ENCODE data around the gene SEPTIN8. TPM values are rescaled to one million over a fixed set of nuclear protein-coding genes. Genes with fewer than 3 reads are reported as not detected.

SEPTIN8 gene, protein sequence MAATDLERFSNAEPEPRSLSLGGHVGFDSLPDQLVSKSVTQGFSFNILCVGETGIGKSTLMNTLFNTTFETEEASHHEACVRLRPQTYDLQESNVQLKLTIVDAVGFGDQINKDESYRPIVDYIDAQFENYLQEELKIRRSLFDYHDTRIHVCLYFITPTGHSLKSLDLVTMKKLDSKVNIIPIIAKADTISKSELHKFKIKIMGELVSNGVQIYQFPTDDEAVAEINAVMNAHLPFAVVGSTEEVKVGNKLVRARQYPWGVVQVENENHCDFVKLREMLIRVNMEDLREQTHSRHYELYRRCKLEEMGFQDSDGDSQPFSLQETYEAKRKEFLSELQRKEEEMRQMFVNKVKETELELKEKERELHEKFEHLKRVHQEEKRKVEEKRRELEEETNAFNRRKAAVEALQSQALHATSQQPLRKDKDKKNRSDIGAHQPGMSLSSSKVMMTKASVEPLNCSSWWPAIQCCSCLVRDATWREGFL
- polyA plus RNA-seq (2013, experiment 1 of 2): 22.4 TPM
- 25.5 TPM for polyA plus RNA-seq (2013, experiment 2 of 2)

- H3K4me1 ChIP-seq (ENCODE audit: insufficient read depth, low read length): no peaks in the 10 kb centered on the region; the same call in 1 of the 2 replicates
- no peaks in the 10 kb centered on the region for H3K9me3 ChIP-seq (ENCODE audit: insufficient read depth, low read depth, low read length)
- H3K9ac ChIP-seq (ENCODE audit: low read depth, low read length): peak within 1 kb of the TSS; percentile 50
- WGBS: 6% methylated on average over 82 of the region's 82 CpGs
- peak within 1 kb of the TSS; percentile 79 for H3K4me3 ChIP-seq (ENCODE audit: low read length)
- no peak within 1 kb of the TSS for H3K27ac ChIP-seq (ENCODE audit: low read depth, low read length)
- H3K27me3 ChIP-seq (ENCODE audit: insufficient read depth, low read length): peaks cover 67% of the 10 kb centered on the region
- H3K36me3 ChIP-seq (ENCODE audit: insufficient read depth, low read length): no peaks in the 10 kb centered on the region
These were observed at the start of gene SEPTIN8 for GRCh38 chr5:132777209-132778069. Gene SEPTIN8 (minus strand): TSS chr5:132777239. CDS start chr5:132777137, 102 bp downstream.

DNA sequence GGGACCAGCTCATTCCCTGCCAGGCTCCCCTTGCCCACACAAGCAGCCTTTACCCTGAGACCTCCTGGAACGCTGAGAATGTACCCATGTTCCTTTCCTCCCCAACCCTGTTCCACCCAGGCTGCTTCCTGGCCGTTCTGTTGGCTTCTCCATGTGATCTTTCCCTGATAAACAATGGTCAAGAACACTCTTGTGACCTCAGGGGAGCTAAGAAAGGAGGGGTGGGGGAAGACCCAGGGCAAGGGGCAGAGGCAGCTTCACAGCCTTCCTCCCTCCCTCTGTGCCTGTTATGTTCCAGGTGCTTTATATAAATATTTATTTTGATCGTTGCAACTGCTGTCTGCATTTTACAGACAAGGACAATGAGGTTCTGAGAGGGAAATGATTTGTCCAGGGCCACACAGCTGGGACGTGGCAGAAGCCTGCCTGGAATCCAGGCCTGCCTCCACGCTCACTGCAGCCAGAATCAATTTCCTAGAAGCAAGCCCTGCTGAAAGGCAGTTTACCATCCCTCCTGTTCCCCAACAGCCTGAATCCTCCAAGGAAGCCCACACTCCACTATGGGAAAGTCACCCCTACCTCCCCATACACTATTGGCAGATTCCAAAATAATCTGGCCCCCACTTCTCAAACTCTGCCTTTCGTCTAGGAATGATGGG is 49.5 kb upstream of the SEPTIN8 start:
- no peaks in the 10 kb centered on the region for H3K36me3 ChIP-seq (ENCODE audit: insufficient read depth, low read length)
- no peaks in the 10 kb centered on the region for H3K9me3 ChIP-seq (ENCODE audit: insufficient read depth, low read depth, low read length)
- peak overlapping the region; percentile 60; the same call in 1 of the 2 replicates for H3K4me3 ChIP-seq (ENCODE audit: low read length)
- H3K4me1 ChIP-seq (ENCODE audit: insufficient read depth, low read length): no peaks in the 10 kb centered on the region
- 69% methylated on average over 6 of the region's 6 CpGs for WGBS
- no peak overlapping the region for H3K9ac ChIP-seq (ENCODE audit: low read depth, low read length)
- H3K27me3 ChIP-seq (ENCODE audit: insufficient read depth, low read length): peaks cover 88% of the 10 kb centered on the region
- H3K27ac ChIP-seq (ENCODE audit: low read depth, low read length): no peak overlapping the region

DNA sequence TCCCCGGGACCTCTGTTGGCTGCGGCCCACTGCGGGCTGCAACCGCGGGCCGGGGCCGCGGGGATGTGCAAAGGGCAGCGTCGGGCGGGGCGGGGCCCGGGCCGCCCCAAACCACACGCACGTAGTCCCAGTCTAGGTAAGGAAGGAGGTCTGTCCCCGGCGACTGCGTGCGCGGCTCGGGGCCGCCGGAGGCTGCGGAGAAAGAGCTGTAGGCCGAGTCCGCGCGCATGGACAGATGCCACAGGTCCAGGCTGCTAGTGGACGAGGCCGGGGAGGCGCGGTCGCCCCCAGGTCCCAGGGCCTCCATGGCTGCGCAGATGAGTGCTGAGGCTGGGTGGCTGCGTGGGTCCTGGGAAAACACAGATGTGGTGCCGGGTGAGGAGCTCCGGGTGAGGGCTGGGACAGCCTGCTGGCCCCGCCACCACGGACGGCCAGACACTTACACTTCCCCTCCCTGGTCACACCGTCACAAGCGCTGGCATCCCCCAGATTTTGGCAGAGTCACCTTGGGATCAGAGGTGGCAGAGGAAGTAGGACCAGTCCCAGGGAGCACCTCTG is 48.9 kb upstream of the SEPTIN8 start:
- peaks cover 86% of the 10 kb centered on the region for H3K27me3 ChIP-seq (ENCODE audit: insufficient read depth, low read length)
- H3K4me1 ChIP-seq (ENCODE audit: insufficient read depth, low read length): no peaks in the 10 kb centered on the region
- no peak overlapping the region for H3K27ac ChIP-seq (ENCODE audit: low read depth, low read length)
- H3K9ac ChIP-seq (ENCODE audit: low read depth, low read length): peak overlapping the region; percentile 61
- 9% methylated on average over 43 of the region's 43 CpGs for WGBS
- peak overlapping the region; percentile 60 for H3K4me3 ChIP-seq (ENCODE audit: low read length)
- H3K9me3 ChIP-seq (ENCODE audit: insufficient read depth, low read depth, low read length): no peaks in the 10 kb centered on the region
- H3K36me3 ChIP-seq (ENCODE audit: insufficient read depth, low read length): no peaks in the 10 kb centered on the region

GRCh38 chr5:132825033-132825833 is 48.2 kb upstream of the SEPTIN8 start:
- H3K4me3 ChIP-seq (ENCODE audit: low read length): peak overlapping the region; percentile 60
- peak overlapping the region; percentile 61 for H3K9ac ChIP-seq (ENCODE audit: low read depth, low read length)
- H3K9me3 ChIP-seq (ENCODE audit: insufficient read depth, low read depth, low read length): no peaks in the 10 kb centered on the region
- no peaks in the 10 kb centered on the region for H3K4me1 ChIP-seq (ENCODE audit: insufficient read depth, low read length)
- H3K36me3 ChIP-seq (ENCODE audit: insufficient read depth, low read length): no peaks in the 10 kb centered on the region
- no peak overlapping the region for H3K27ac ChIP-seq (ENCODE audit: low read depth, low read length)
- WGBS: 16% methylated on average over 71 of the region's 71 CpGs
- peaks cover 82% of the 10 kb centered on the region for H3K27me3 ChIP-seq (ENCODE audit: insufficient read depth, low read length)

GRCh38 chr5:132824426-132824825 is 47.4 kb upstream of the SEPTIN8 start:
- H3K9ac ChIP-seq (ENCODE audit: low read depth, low read length): no peak overlapping the region
- no peaks in the 10 kb centered on the region for H3K9me3 ChIP-seq (ENCODE audit: insufficient read depth, low read depth, low read length)
- H3K27me3 ChIP-seq (ENCODE audit: insufficient read depth, low read length): peaks cover 74% of the 10 kb centered on the region
- H3K4me1 ChIP-seq (ENCODE audit: insufficient read depth, low read length): no peaks in the 10 kb centered on the region
- 93% methylated on average over 3 of the region's 3 CpGs for WGBS
- no peaks in the 10 kb centered on the region for H3K36me3 ChIP-seq (ENCODE audit: insufficient read depth, low read length)
- H3K27ac ChIP-seq (ENCODE audit: low read depth, low read length): no peak overlapping the region
- no peak overlapping the region for H3K4me3 ChIP-seq (ENCODE audit: low read length)

DNA sequence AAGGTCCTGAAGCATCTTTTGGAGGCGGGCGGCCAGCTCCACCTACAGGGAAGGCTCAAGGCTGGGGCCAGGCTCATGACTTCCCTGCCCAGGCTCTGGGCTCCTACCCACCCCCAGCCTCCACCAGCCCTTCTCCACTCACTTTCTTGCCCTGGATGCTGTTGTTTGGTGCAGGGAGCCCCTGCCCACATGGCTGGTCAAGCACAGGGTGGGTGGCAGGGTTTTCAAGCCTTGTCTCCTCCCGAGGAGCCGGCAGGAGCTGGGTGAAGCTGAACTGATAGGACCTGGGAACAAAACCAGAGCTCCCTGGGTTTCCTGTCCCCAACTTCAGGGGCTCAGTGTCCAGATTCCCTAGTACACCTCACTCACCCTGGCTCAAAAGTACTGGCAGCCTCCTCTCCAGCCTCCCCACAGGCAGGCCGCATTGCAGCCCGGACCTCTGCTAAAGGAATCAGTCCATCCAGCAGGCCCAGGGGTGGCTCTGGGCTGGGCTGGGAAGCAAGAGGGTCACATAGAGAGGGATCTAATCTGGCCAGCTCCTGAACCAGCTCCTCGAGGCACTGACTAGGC is 46.5 kb upstream of the SEPTIN8 start:
- H3K4me3 ChIP-seq (ENCODE audit: low read length): peak overlapping the region; percentile 44
- H3K9ac ChIP-seq (ENCODE audit: low read depth, low read length): peak overlapping the region; percentile 50; the same call in 1 of the 2 replicates
- peaks cover 66% of the 10 kb centered on the region for H3K27me3 ChIP-seq (ENCODE audit: insufficient read depth, low read length)
- no peaks in the 10 kb centered on the region for H3K9me3 ChIP-seq (ENCODE audit: insufficient read depth, low read depth, low read length)
- H3K4me1 ChIP-seq (ENCODE audit: insufficient read depth, low read length): no peaks in the 10 kb centered on the region
- no peaks in the 10 kb centered on the region for H3K36me3 ChIP-seq (ENCODE audit: insufficient read depth, low read length)
- 72% methylated on average over 7 of the region's 7 CpGs for WGBS
- H3K27ac ChIP-seq (ENCODE audit: low read depth, low read length): peak overlapping the region; percentile 51; the same call in 1 of the 2 replicates

GRCh38 chr5:132822650-132823480 is 45.8 kb upstream of the SEPTIN8 start:
- no peaks in the 10 kb centered on the region for H3K9me3 ChIP-seq (ENCODE audit: insufficient read depth, low read depth, low read length)
- H3K4me3 ChIP-seq (ENCODE audit: low read length): peak overlapping the region; percentile 44
- 25% methylated on average over 66 of the region's 68 CpGs for WGBS
- peak overlapping the region; percentile 51; the same call in 1 of the 2 replicates for H3K27ac ChIP-seq (ENCODE audit: low read depth, low read length)
- H3K27me3 ChIP-seq (ENCODE audit: insufficient read depth, low read length): peaks cover 61% of the 10 kb centered on the region
- H3K4me1 ChIP-seq (ENCODE audit: insufficient read depth, low read length): no peaks in the 10 kb centered on the region
- no peaks in the 10 kb centered on the region for H3K36me3 ChIP-seq (ENCODE audit: insufficient read depth, low read length)
- peak overlapping the region; percentile 50; the same call in 1 of the 2 replicates for H3K9ac ChIP-seq (ENCODE audit: low read depth, low read length)

- WGBS: 100% methylated on average over 1 of the region's 1 CpG
- no peaks in the 10 kb centered on the region for H3K4me1 ChIP-seq (ENCODE audit: insufficient read depth, low read length)
- no peaks in the 10 kb centered on the region for H3K36me3 ChIP-seq (ENCODE audit: insufficient read depth, low read length)
- no peak overlapping the region for H3K27ac ChIP-seq (ENCODE audit: low read depth, low read length)
- H3K4me3 ChIP-seq (ENCODE audit: low read length): no peak overlapping the region
- no peaks in the 10 kb centered on the region for H3K9me3 ChIP-seq (ENCODE audit: insufficient read depth, low read depth, low read length)
- no peak overlapping the region for H3K9ac ChIP-seq (ENCODE audit: low read depth, low read length)
- peaks cover 61% of the 10 kb centered on the region for H3K27me3 ChIP-seq (ENCODE audit: insufficient read depth, low read length)
These were observed 44.8 kb upstream of the SEPTIN8 start for GRCh38 chr5:132821791-132822190.

GRCh38 chr5:132821350-132821749 is 44.3 kb upstream of the SEPTIN8 start:
- H3K4me1 ChIP-seq (ENCODE audit: insufficient read depth, low read length): no peaks in the 10 kb centered on the region
- 91% methylated on average over 3 of the region's 3 CpGs for WGBS
- H3K27me3 ChIP-seq (ENCODE audit: insufficient read depth, low read length): peaks cover 61% of the 10 kb centered on the region
- no peak overlapping the region for H3K27ac ChIP-seq (ENCODE audit: low read depth, low read length)
- no peaks in the 10 kb centered on the region for H3K36me3 ChIP-seq (ENCODE audit: insufficient read depth, low read length)
- no peak overlapping the region for H3K4me3 ChIP-seq (ENCODE audit: low read length)
- no peak overlapping the region for H3K9ac ChIP-seq (ENCODE audit: low read depth, low read length)
- H3K9me3 ChIP-seq (ENCODE audit: insufficient read depth, low read depth, low read length): no peaks in the 10 kb centered on the region
